Measurements from ENCODE around the gene LCE3D. TPM values are rescaled to one million over a fixed set of nuclear protein-coding genes. Genes with fewer than 3 reads are reported as not detected.
"Not testable (repeated sequence)": the region's sequence is repeated elsewhere in the genome, so short reads cannot be mapped to it uniquely, and the experiment has no call there.

The LCE3D gene
- not detected for polyA plus RNA-seq (2013, experiment 1 of 2)
- not detected for polyA plus RNA-seq (2013, experiment 2 of 2)

- Histone ChIP-seq H3K36me3 (ENCODE audit: insufficient read depth, low read length) (no peaks in the 10 kb centered on the region), H3K9ac (ENCODE audit: low read depth, low read length) (no peak within 1 kb of the TSS), H3K4me1 (ENCODE audit: insufficient read depth, low read length) (no peaks in the 10 kb centered on the region), H3K9me3 (ENCODE audit: insufficient read depth, low read depth, low read length) (peaks cover 74% of the 10 kb centered on the region), H3K4me3 (ENCODE audit: low read length) (no peak within 1 kb of the TSS), H3K27ac (ENCODE audit: low read depth, low read length) (no peak within 1 kb of the TSS), H3K27me3 (ENCODE audit: insufficient read depth, low read length) (no peaks in the 10 kb centered on the region)
- 76% methylated on average over 4 of the region's 4 CpGs for WGBS
These were observed at the start of gene LCE3D for GRCh38 chr1:152580433-152580832. TSS of gene LCE3D (minus strand) at chr1:152580516. CDS start at chr1:152579936, 580 bp downstream.

GRCh38 chr1:152626744-152627143 lies 46.4 kb upstream of the LCE3D start:
- no peaks in the 10 kb centered on the region for H3K4me1 ChIP-seq (ENCODE audit: insufficient read depth, low read length)
- peaks cover 95% of the 10 kb centered on the region for H3K9me3 ChIP-seq (ENCODE audit: insufficient read depth, low read depth, low read length)
- no peak overlapping the region for H3K9ac ChIP-seq (ENCODE audit: low read depth, low read length)
- no peak overlapping the region for H3K4me3 ChIP-seq (ENCODE audit: low read length)
- no peaks in the 10 kb centered on the region for H3K36me3 ChIP-seq (ENCODE audit: insufficient read depth, low read length)
- 57% methylated on average over 1 of the region's 1 CpG for WGBS
- H3K27ac ChIP-seq (ENCODE audit: low read depth, low read length): no peak overlapping the region
- no peaks in the 10 kb centered on the region for H3K27me3 ChIP-seq (ENCODE audit: insufficient read depth, low read length)

GRCh38 chr1:152623203-152623844 lies 43.0 kb upstream of the LCE3D start:
- no peak overlapping the region for H3K9ac ChIP-seq (ENCODE audit: low read depth, low read length)
- WGBS: 88% methylated on average over 29 of the region's 29 CpGs
- H3K9me3 ChIP-seq (ENCODE audit: insufficient read depth, low read depth, low read length): peaks cover 93% of the 10 kb centered on the region
- no peak overlapping the region for H3K27ac ChIP-seq (ENCODE audit: low read depth, low read length)
- no peak overlapping the region for H3K4me3 ChIP-seq (ENCODE audit: low read length)
- no peaks in the 10 kb centered on the region for H3K4me1 ChIP-seq (ENCODE audit: insufficient read depth, low read length)
- no peaks in the 10 kb centered on the region for H3K36me3 ChIP-seq (ENCODE audit: insufficient read depth, low read length)
- no peaks in the 10 kb centered on the region for H3K27me3 ChIP-seq (ENCODE audit: insufficient read depth, low read length)

- Histone ChIP-seq H3K27ac (ENCODE audit: low read depth, low read length) (no peak within 1 kb of the TSS), H3K9ac (ENCODE audit: low read depth, low read length) (no peak within 1 kb of the TSS), H3K36me3 (ENCODE audit: insufficient read depth, low read length) (no peaks in the 10 kb centered on the region), H3K4me1 (ENCODE audit: insufficient read depth, low read length) (no peaks in the 10 kb centered on the region), H3K9me3 (ENCODE audit: insufficient read depth, low read depth, low read length) (peaks cover 93% of the 10 kb centered on the region), H3K27me3 (ENCODE audit: insufficient read depth, low read length) (no peaks in the 10 kb centered on the region), H3K4me3 (ENCODE audit: low read length) (no peak within 1 kb of the TSS)
- 82% methylated on average over 10 of the region's 10 CpGs for WGBS
These were observed 42.5 kb upstream of the LCE3D start, which contains the start of gene LCE3A for GRCh38 chr1:152622803-152623202. TSS of gene LCE3A (minus strand) at chr1:152623103. CDS start at chr1:152623103, 0 bp downstream.

- WGBS: 62% methylated on average over 3 of the region's 3 CpGs
- H3K4me1 ChIP-seq (ENCODE audit: insufficient read depth, low read length): no peaks in the 10 kb centered on the region
- H3K4me3 ChIP-seq (ENCODE audit: low read length): no peak overlapping the region
- no peaks in the 10 kb centered on the region for H3K36me3 ChIP-seq (ENCODE audit: insufficient read depth, low read length)
- H3K27ac ChIP-seq (ENCODE audit: low read depth, low read length): no peak overlapping the region
- H3K9me3 ChIP-seq (ENCODE audit: insufficient read depth, low read depth, low read length): peaks cover 89% of the 10 kb centered on the region
- H3K9ac ChIP-seq (ENCODE audit: low read depth, low read length): no peak overlapping the region
- H3K27me3 ChIP-seq (ENCODE audit: insufficient read depth, low read length): no peaks in the 10 kb centered on the region
These were observed 41.7 kb upstream of the LCE3D start for GRCh38 chr1:152621993-152622392.

GRCh38 chr1:152613511-152613910 lies 33.2 kb upstream of the LCE3D start, which contains the start of gene LCE3B:
TSS of gene LCE3B (plus strand) at chr1:152613811. CDS start at chr1:152613811, 0 bp downstream.
- H3K27ac ChIP-seq (ENCODE audit: low read depth, low read length): no peak within 1 kb of the TSS
- peaks cover 11% of the 10 kb centered on the region for H3K9me3 ChIP-seq (ENCODE audit: insufficient read depth, low read depth, low read length)
- H3K9ac ChIP-seq (ENCODE audit: low read depth, low read length): no peak within 1 kb of the TSS
- no peaks in the 10 kb centered on the region for H3K27me3 ChIP-seq (ENCODE audit: insufficient read depth, low read length)
- no peak within 1 kb of the TSS for H3K4me3 ChIP-seq (ENCODE audit: low read length)
- no peaks in the 10 kb centered on the region for H3K4me1 ChIP-seq (ENCODE audit: insufficient read depth, low read length)
- WGBS: no CpG with 5 or more reads among the region's 1 CpG
- no peaks in the 10 kb centered on the region for H3K36me3 ChIP-seq (ENCODE audit: insufficient read depth, low read length)

GRCh38 chr1:152599934-152600333 lies 19.6 kb upstream of the LCE3D start, which contains the start of gene LCE3C:
TSS of gene LCE3C (plus strand) at chr1:152600234. CDS start at chr1:152600732, 498 bp downstream.
- Histone ChIP-seq H3K9ac (ENCODE audit: low read depth, low read length) (no peak within 1 kb of the TSS), H3K4me1 (ENCODE audit: insufficient read depth, low read length) (no peaks in the 10 kb centered on the region), H3K9me3 (ENCODE audit: insufficient read depth, low read depth, low read length) (no peaks in the 10 kb centered on the region), H3K27ac (ENCODE audit: low read depth, low read length) (no peak within 1 kb of the TSS), H3K27me3 (ENCODE audit: insufficient read depth, low read length) (no peaks in the 10 kb centered on the region), H3K36me3 (ENCODE audit: insufficient read depth, low read length) (no peaks in the 10 kb centered on the region), H3K4me3 (ENCODE audit: low read length) (no peak within 1 kb of the TSS)
- no CpG with 5 or more reads among the region's 4 CpGs for WGBS

GRCh38 chr1:152596986-152597385 lies 16.7 kb upstream of the LCE3D start:
- H3K36me3 ChIP-seq (ENCODE audit: insufficient read depth, low read length): no peaks in the 10 kb centered on the region
- H3K4me1 ChIP-seq (ENCODE audit: insufficient read depth, low read length): no peaks in the 10 kb centered on the region
- H3K27ac ChIP-seq (ENCODE audit: low read depth, low read length): no peak overlapping the region
- no peaks in the 10 kb centered on the region for H3K27me3 ChIP-seq (ENCODE audit: insufficient read depth, low read length)
- WGBS: no CpG with 5 or more reads among the region's 2 CpGs
- H3K9ac ChIP-seq (ENCODE audit: low read depth, low read length): no peak overlapping the region
- H3K9me3 ChIP-seq (ENCODE audit: insufficient read depth, low read depth, low read length): no peaks in the 10 kb centered on the region
- H3K4me3 ChIP-seq (ENCODE audit: low read length): no peak overlapping the region

GRCh38 chr1:152585586-152585985 lies 5.3 kb upstream of the LCE3D start:
- Histone ChIP-seq H3K9me3 (ENCODE audit: insufficient read depth, low read depth, low read length) (peaks cover 23% of the 10 kb centered on the region), H3K4me3 (ENCODE audit: low read length) (no peak overlapping the region), H3K27ac (ENCODE audit: low read depth, low read length) (no peak overlapping the region), H3K4me1 (ENCODE audit: insufficient read depth, low read length) (no peaks in the 10 kb centered on the region), H3K9ac (ENCODE audit: low read depth, low read length) (no peak overlapping the region), H3K36me3 (ENCODE audit: insufficient read depth, low read length) (no peaks in the 10 kb centered on the region), H3K27me3 (ENCODE audit: insufficient read depth, low read length) (no peaks in the 10 kb centered on the region)
- WGBS: no CpG with 5 or more reads among the region's 1 CpG

GRCh38 chr1:152582647-152583046 lies 2.3 kb upstream of the LCE3D start:
- H3K27me3 ChIP-seq (ENCODE audit: insufficient read depth, low read length): no peaks in the 10 kb centered on the region
- no peak overlapping the region for H3K9ac ChIP-seq (ENCODE audit: low read depth, low read length)
- peaks cover 52% of the 10 kb centered on the region for H3K9me3 ChIP-seq (ENCODE audit: insufficient read depth, low read depth, low read length)
- WGBS: no CpG with 5 or more reads among the region's 1 CpG
- H3K36me3 ChIP-seq (ENCODE audit: insufficient read depth, low read length): no peaks in the 10 kb centered on the region
- H3K4me1 ChIP-seq (ENCODE audit: insufficient read depth, low read length): no peaks in the 10 kb centered on the region
- H3K4me3 ChIP-seq (ENCODE audit: low read length): no peak overlapping the region
- no peak overlapping the region for H3K27ac ChIP-seq (ENCODE audit: low read depth, low read length)

GRCh38 chr1:152579526-152579925 lies 790 bp downstream of the LCE3D start:
- WGBS: 86% methylated on average over 9 of the region's 9 CpGs
- not testable (repeated sequence) for H3K36me3 ChIP-seq (ENCODE audit: insufficient read depth, low read length); H3K27ac ChIP-seq (ENCODE audit: low read depth, low read length)

More at GRCh38 chr1:152579526-152579925, 790 bp downstream of the LCE3D start:
- not testable (repeated sequence) for H3K4me1 ChIP-seq (ENCODE audit: insufficient read depth, low read length); H3K9ac ChIP-seq (ENCODE audit: low read depth, low read length); H3K4me3 ChIP-seq (ENCODE audit: low read length); H3K27me3 ChIP-seq (ENCODE audit: insufficient read depth, low read length)
- peaks cover 83% of the 10 kb centered on the region for H3K9me3 ChIP-seq (ENCODE audit: insufficient read depth, low read depth, low read length)
